CD4-positive, alpha-beta T cell treated with Interleukin-10 for 1 hour (primary cell): ENCODE results near the gene DIP2A.

ENCODE experiments used
- DNase-seq: peaks from one replicate; pipeline ENCODE4 v3.0.0-alpha.2; 2020

Gene DIP2A

GRCh38 chr21:46538262-46538661, 79.6 kb downstream of the DIP2A start:
- no peak for DNase-seq

- DNase-seq: no peak
Observed at GRCh38 chr21:46538851-46539666, 80.4 kb downstream of the DIP2A start.

GRCh38 chr21:46540087-46540710, 81.5 kb downstream of the DIP2A start:
- peak; percentile 40 for DNase-seq

- no peak for DNase-seq
Observed at GRCh38 chr21:46542588-46543124, 84.0 kb downstream of the DIP2A start.

GRCh38 chr21:46543306-46543705, 84.6 kb downstream of the DIP2A start:
- no peak for DNase-seq

- no peak for DNase-seq
Observed at GRCh38 chr21:46544003-46544402, 85.3 kb downstream of the DIP2A start.

- DNase-seq: no peak
Observed at GRCh38 chr21:46544824-46545223, 86.1 kb downstream of the DIP2A start.

GRCh38 chr21:46545363-46545762, 86.7 kb downstream of the DIP2A start:
- DNase-seq: no peak

GRCh38 chr21:46545911-46546310, 87.2 kb downstream of the DIP2A start:
- DNase-seq: no peak

GRCh38 chr21:46546799-46547198, 88.1 kb downstream of the DIP2A start:
- DNase-seq: no peak

GRCh38 chr21:46549650-46550049, 91.0 kb downstream of the DIP2A start:
- no peak for DNase-seq

- peak; percentile 82 for DNase-seq
Observed at GRCh38 chr21:46550116-46550941, 91.6 kb downstream of the DIP2A start.

GRCh38 chr21:46551636-46552241, 93.0 kb downstream of the DIP2A start:
- peak; percentile 60 for DNase-seq

GRCh38 chr21:46552274-46552673, 93.6 kb downstream of the DIP2A start:
- DNase-seq: peak; percentile 45

- no peak for DNase-seq
Observed at GRCh38 chr21:46552865-46553379, 94.2 kb downstream of the DIP2A start.

- no peak for DNase-seq
Observed at GRCh38 chr21:46553993-46554392, 95.3 kb downstream of the DIP2A start.

GRCh38 chr21:46554431-46555224, 95.9 kb downstream of the DIP2A start:
- no peak for DNase-seq

GRCh38 chr21:46555225-46555617, 96.5 kb downstream of the DIP2A start:
- DNase-seq: no peak

GRCh38 chr21:46555678-46556077, 97.0 kb downstream of the DIP2A start:
- DNase-seq: no peak

GRCh38 chr21:46556802-46557201, 98.1 kb downstream of the DIP2A start:
- DNase-seq: no peak

- DNase-seq: no peak
Observed at GRCh38 chr21:46557469-46557868, 98.8 kb downstream of the DIP2A start.

- DNase-seq: no peak
Observed at GRCh38 chr21:46557919-46558392, 99.3 kb downstream of the DIP2A start.
